ENCODE data around the gene SNRNP35.

The SNRNP35 gene

DNA sequence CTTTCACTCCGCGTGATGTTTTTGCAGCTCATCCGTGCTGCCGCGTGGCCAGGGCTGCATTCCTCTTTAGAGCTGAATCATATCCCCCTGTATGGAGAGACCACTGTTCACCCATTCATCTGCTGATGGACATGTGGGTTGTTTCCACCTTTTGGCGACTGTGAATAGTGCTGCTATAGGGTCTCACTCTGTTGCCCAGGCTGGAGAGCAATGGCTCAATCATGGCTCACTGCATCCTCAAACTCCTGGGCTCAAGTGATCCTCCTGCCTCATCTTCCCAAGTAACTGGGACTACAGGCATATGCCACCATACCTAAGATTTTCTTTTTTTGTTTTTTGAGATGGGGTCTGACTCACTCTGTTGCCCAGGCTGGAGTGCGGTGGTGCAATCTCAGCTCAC is 39.1 kb downstream of the SNRNP35 start:
- Histone ChIP-seq H3K9ac (no peak overlapping the region), H3K27me3 (ENCODE audit: insufficient read depth, low read depth) (no peaks in the 10 kb centered on the region), H3K4me2 (no peak overlapping the region), H3K79me2 (ENCODE audit: insufficient read depth, low read depth) (no peaks in the 10 kb centered on the region), H4K20me1 (ENCODE audit: insufficient read depth) (no peaks in the 10 kb centered on the region), H3K27ac (no peak overlapping the region), H3K4me1 (ENCODE audit: low read depth, poor library complexity, severe bottlenecking) (no peaks in the 10 kb centered on the region), H2AFZ (ENCODE audit: low read depth) (no peak overlapping the region), H3K4me3 (IDR thresholded peaks at IDR 0.05; ENCODE audit: insufficient read depth, low read depth, low read length) (no peak overlapping the region), H3K36me3 (ENCODE audit: insufficient read depth) (no peaks in the 10 kb centered on the region)
- TF ChIP-seq, protein P1, sequence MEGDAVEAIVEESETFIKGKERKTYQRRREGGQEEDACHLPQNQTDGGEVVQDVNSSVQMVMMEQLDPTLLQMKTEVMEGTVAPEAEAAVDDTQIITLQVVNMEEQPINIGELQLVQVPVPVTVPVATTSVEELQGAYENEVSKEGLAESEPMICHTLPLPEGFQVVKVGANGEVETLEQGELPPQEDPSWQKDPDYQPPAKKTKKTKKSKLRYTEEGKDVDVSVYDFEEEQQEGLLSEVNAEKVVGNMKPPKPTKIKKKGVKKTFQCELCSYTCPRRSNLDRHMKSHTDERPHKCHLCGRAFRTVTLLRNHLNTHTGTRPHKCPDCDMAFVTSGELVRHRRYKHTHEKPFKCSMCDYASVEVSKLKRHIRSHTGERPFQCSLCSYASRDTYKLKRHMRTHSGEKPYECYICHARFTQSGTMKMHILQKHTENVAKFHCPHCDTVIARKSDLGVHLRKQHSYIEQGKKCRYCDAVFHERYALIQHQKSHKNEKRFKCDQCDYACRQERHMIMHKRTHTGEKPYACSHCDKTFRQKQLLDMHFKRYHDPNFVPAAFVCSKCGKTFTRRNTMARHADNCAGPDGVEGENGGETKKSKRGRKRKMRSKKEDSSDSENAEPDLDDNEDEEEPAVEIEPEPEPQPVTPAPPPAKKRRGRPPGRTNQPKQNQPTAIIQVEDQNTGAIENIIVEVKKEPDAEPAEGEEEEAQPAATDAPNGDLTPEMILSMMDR (conservative IDR thresholded peaks at IDR 0.05; ENCODE audit: low read depth, low read length): no peak

DNA sequence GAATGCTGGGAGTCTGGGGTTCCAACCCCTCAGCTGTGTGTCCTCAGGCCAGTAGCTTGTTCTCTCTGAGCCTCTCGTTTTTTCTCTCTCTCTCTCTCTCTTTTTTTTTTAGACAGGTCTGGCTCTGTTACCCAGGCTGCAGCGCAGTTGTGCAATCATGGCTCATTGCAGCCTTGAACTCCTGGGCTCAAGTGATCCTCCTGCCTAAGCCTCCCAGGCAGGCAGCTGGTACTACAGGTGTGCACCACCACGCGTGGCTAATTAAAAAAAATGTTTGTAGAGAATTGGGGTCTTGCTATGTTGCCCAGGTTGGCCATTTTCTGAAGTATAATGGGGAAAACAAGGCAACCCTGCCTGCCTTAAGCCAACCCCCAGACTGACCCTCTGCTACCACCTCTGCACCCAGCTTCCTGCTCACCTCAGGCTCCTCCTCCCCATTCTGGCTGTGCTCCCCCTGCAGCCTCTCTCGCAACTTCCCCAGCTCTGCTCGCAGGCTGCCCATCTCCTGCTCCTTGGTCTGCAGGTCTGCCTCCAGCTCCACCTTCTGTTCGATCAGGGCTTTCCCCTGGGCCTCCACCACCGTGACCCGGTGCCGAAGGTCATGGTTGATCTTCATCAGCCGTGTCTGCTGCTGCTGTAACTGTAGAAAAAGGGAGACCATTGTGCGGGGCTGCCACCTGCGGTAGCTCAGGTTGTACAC is 40.3 kb downstream of the SNRNP35 start:
- H3K4me2 ChIP-seq: no peak overlapping the region
- H2AFZ ChIP-seq (ENCODE audit: low read depth): no peak overlapping the region
- no peak overlapping the region for H3K9ac ChIP-seq
- no peaks in the 10 kb centered on the region for H4K20me1 ChIP-seq (ENCODE audit: insufficient read depth)
- no peaks in the 10 kb centered on the region for H3K36me3 ChIP-seq (ENCODE audit: insufficient read depth)
- TF ChIP-seq, protein P1 (conservative IDR thresholded peaks at IDR 0.05; ENCODE audit: low read depth, low read length): no peak
- H3K27ac ChIP-seq: no peak overlapping the region
- no peaks in the 10 kb centered on the region for H3K27me3 ChIP-seq (ENCODE audit: insufficient read depth, low read depth)
- H3K4me1 ChIP-seq (ENCODE audit: low read depth, poor library complexity, severe bottlenecking): no peaks in the 10 kb centered on the region
- no peaks in the 10 kb centered on the region for H3K79me2 ChIP-seq (ENCODE audit: insufficient read depth, low read depth)
- H3K4me3 ChIP-seq (IDR thresholded peaks at IDR 0.05; ENCODE audit: insufficient read depth, low read depth, low read length): no peak overlapping the region

DNA sequence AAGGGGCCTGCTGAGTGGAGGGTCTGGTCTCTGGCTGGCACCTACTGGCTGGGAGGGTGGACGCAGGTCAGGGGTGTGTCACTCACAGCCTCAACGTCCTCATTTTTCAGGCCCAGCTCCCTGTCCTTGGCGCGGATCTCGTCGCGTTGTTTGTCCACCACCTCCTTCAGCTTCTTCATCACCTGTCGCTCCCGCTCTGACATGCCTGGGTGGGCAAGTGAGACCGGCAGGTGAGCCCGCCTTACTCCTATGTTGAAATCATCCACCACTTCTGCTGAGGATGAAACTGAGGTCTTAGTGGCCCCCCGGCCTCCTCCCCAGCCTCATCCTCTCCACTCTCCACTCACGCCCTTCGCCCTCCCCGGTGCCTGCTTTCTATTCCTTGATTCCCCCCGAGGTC is 41.4 kb downstream of the SNRNP35 start:
- Histone ChIP-seq H4K20me1 (ENCODE audit: insufficient read depth) (no peaks in the 10 kb centered on the region), H3K27me3 (ENCODE audit: insufficient read depth, low read depth) (no peaks in the 10 kb centered on the region), H3K27ac (no peak overlapping the region), H2AFZ (ENCODE audit: low read depth) (no peak overlapping the region), H3K4me3 (IDR thresholded peaks at IDR 0.05; ENCODE audit: insufficient read depth, low read depth, low read length) (no peak overlapping the region), H3K79me2 (ENCODE audit: insufficient read depth, low read depth) (no peaks in the 10 kb centered on the region), H3K36me3 (ENCODE audit: insufficient read depth) (no peaks in the 10 kb centered on the region), H3K4me2 (no peak overlapping the region), H3K9ac (no peak overlapping the region), H3K4me1 (ENCODE audit: low read depth, poor library complexity, severe bottlenecking) (no peaks in the 10 kb centered on the region)
- TF ChIP-seq, protein P1 (conservative IDR thresholded peaks at IDR 0.05; ENCODE audit: low read depth, low read length): no peak

DNA sequence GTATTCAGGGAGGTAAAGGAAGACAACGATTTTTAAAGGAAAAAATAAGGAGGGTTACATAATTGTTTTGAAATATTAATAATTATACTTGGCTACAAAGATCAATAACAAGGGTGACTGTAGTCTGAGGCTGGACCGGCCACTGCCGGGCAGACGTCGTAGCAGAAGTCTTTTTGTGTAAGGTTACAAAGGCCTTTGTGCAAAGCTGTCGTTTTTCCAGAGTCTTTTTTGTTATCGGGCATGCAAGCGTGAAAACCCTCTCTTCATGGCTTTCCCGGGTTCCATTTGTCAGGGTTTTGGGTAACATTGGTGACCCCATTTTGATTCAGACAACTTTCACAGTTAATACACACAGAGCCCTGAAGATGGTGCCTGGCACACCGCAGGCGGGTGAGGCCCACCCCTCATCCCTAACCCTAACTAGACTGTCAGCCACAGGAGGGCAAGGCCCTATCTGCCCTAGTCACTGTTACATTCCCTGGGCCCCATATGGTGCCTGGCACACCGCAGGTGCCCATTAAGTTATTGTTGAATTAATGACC is 44.3 kb downstream of the SNRNP35 start:
- no peaks in the 10 kb centered on the region for H3K4me1 ChIP-seq (ENCODE audit: low read depth, poor library complexity, severe bottlenecking)
- H2AFZ ChIP-seq (ENCODE audit: low read depth): no peak overlapping the region
- no peak overlapping the region for H3K27ac ChIP-seq
- H3K4me2 ChIP-seq: no peak overlapping the region
- H3K4me3 ChIP-seq (IDR thresholded peaks at IDR 0.05; ENCODE audit: insufficient read depth, low read depth, low read length): no peak overlapping the region
- TF ChIP-seq, protein P1 (conservative IDR thresholded peaks at IDR 0.05; ENCODE audit: low read depth, low read length): no peak
- H3K27me3 ChIP-seq (ENCODE audit: insufficient read depth, low read depth): no peaks in the 10 kb centered on the region
- H3K79me2 ChIP-seq (ENCODE audit: insufficient read depth, low read depth): no peaks in the 10 kb centered on the region
- H4K20me1 ChIP-seq (ENCODE audit: insufficient read depth): no peaks in the 10 kb centered on the region
- H3K9ac ChIP-seq: no peak overlapping the region
- H3K36me3 ChIP-seq (ENCODE audit: insufficient read depth): no peaks in the 10 kb centered on the region
